Measurements from ENCODE around the gene TSHZ2. TPM values are rescaled to one million over a fixed set of nuclear protein-coding genes. Genes with fewer than 3 reads are reported as not detected.

Gene TSHZ2
- total and polyA plus RNA-seq, 9 of the 15 experiments (the other 6 are each of a cell fraction or from before 2014, with no cell fraction given), result 0.03 to 0.20 (median 0.05) TPM; not detected in 4

GRCh38 chr20:53064935-53065334, 92.8 kb downstream of the TSHZ2 start (continued):
- peak; percentile 77 for TF ChIP-seq ATF3 (IDR thresholded peaks at IDR 0.05)
- no peak for TF ChIP-seq ATF3 (CRISPR knock-in tag; conservative IDR thresholded peaks at IDR 0.05)
- no peak for TF ChIP-seq ZBTB49 (CRISPR knock-in tag; IDR thresholded peaks at IDR 0.05; ENCODE audit: borderline replicate concordance)

GRCh38 chr20:53068241-53068640, 96.1 kb downstream of the TSHZ2 start:
- Histone ChIP-seq H2AFZ (ENCODE audit: low read depth, low read length) (no peak overlapping the region), H3K9me1 (ENCODE audit: control insufficient read depth, insufficient read depth, low read length) (no peaks in the 10 kb centered on the region), H3K9me3 (replicated peaks; ENCODE audit: control insufficient read depth, insufficient read depth, low read depth, low read length) (no peaks in the 10 kb centered on the region), H3K4me1 (replicated peaks in 1 of 2; ENCODE audit: control insufficient read depth in 2 of 2, insufficient read depth in 2 of 2, low read length in 2 of 2) (no peaks in the 10 kb centered on the region), H3K9ac (ENCODE audit: insufficient read depth in 1 of 2, low read depth in 2 of 2, low read length in 2 of 2) (no peak overlapping the region), H3K79me2 (ENCODE audit: control insufficient read depth, insufficient read depth, low read length) (no peaks in the 10 kb centered on the region), H3K27ac (ENCODE audit: extremely low read depth, low read depth, low read length) (no peak overlapping the region), H3K36me3 (ENCODE audit: control insufficient read depth, insufficient read depth, low read length) (no peaks in the 10 kb centered on the region), H3K27me3 (ENCODE audit: control insufficient read depth in 2 of 2, insufficient read depth in 2 of 2, low read length in 2 of 2) (peaks cover 8 to 30% of the 10 kb centered on the region in 2 experiments; a peak in 3 of 5 replicates), H4K20me1 (replicated peaks; ENCODE audit: control insufficient read depth, insufficient read depth, low read length) (no peaks in the 10 kb centered on the region), H3K4me2 (ENCODE audit: insufficient read depth, low read length) (no peak overlapping the region), H3K4me3 (no peak overlapping the region)
- CTCF ChIA-PET (ENCODE audit: low intra/inter-chr PET ratio), result no interaction called here
- intact Hi-C loops (cut with micrococcal nuclease) (no loop called here), in situ Hi-C loops (cut with MboI) (no loop called here)
- FAIRE-seq, result no peak
- no TSS peak for BruUV-seq (replicated peaks)
- 2% methylated on average over 3 of the region's 3 CpGs for WGBS (ENCODE audit: insufficient coverage, low coverage, missing lambda C conversion rate)
- ATAC-seq, result no peak
- DNase-seq (ENCODE audit: extremely low read depth in 1 of 4, low spot score in 3 of 4), result no peak
- POLR2A ChIA-PET, result no interaction called here
- peak; percentile 34; the same call in 1 of the 2 replicates for TF ChIP-seq ZNF316 (IDR thresholded peaks at IDR 0.05)
- no peak for TF ChIP-seq CHD2 (IDR thresholded peaks at IDR 0.05; ENCODE audit: low read depth, low read length)
- no peak for TF ChIP-seq HNRNPH1 (optimal IDR thresholded peaks at IDR 0.05; ENCODE audit: low read depth, low read length)
- TF ChIP-seq ADNP (tag; IDR thresholded peaks at IDR 0.05), result no peak
- TF ChIP-seq ZBTB33 (CRISPR knock-in tag; IDR thresholded peaks at IDR 0.05), result no peak
- TF ChIP-seq MLX (CRISPR knock-in tag; conservative IDR thresholded peaks at IDR 0.05), result no peak
- no peak for TF ChIP-seq ZC3H11A (IDR thresholded peaks at IDR 0.05; ENCODE audit: low read depth, low read length)
- TF ChIP-seq CAMTA2 (CRISPR knock-in tag; conservative IDR thresholded peaks at IDR 0.05), result no peak
- no peak for TF ChIP-seq ZKSCAN3 (CRISPR knock-in tag; IDR thresholded peaks at IDR 0.05)
- TF ChIP-seq ZNF277 (CRISPR knock-in tag; IDR thresholded peaks at IDR 0.05; ENCODE audit: borderline replicate concordance), result no peak
- peak; percentile 11; the same call in 1 of the 2 replicates for TF ChIP-seq C11orf30 (IDR thresholded peaks at IDR 0.05; ENCODE audit: low read depth)
- no peak for TF ChIP-seq HLTF (IDR thresholded peaks at IDR 0.05)
- no peak for TF ChIP-seq ZNF551 (CRISPR knock-in tag; IDR thresholded peaks at IDR 0.05)
